Endometrial microvascular endothelial cells (primary cell): ENCODE data around the gene TP53I3. TPM values are rescaled to one million over a fixed set of nuclear protein-coding genes. Genes with fewer than 3 reads are reported as not detected.
"Not testable (repeated sequence)": the region's sequence is repeated elsewhere in the genome, so short reads cannot be mapped to it uniquely, and the experiment has no call there.

ENCODE experiments used
- in situ Hi-C: cut with HindIII; loops from 2 replicates; pipeline ENCODE4 v1.10.0; 2017; ENCODE audit warnings: low sequenced_read_pairs, low pct_unique_long_range_greater_than_20kb; ENCODE audit errors: inconsistent ontology term
- total RNA-seq: library from RNA; depleted of rRNA; stranded (reverse); fragments of >200 nt; gene quantifications from one replicate; pipeline ENCODE4 v1.2.3, GENCODE V29; 2015; ENCODE audit errors: inconsistent ontology term

TP53I3 gene
- total RNA-seq, 1 donor from 2014 or later: 120 TPM

GRCh38 chr2:24072259-24072658 is 12.4 kb downstream of the TP53I3 start:
- in situ Hi-C loops: no loop called here

DNA sequence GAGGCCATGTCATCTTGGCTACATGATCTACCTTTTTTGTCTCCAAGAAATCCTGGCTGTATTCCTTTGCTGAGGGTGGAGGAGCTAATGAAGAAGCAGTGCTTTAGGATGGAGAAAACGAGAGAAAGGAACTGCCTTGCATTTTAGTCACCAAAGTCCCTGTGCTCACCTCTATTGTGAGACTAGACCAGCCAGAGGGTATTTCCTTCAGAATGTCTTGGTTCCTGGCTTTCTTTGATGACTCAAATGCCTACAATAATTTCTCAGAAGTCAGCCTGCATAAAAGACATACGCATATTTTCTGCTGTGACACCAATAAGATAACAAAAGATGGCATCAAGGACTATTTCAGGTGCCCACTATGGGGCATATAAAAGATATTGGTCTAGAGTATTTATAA is 19.3 kb downstream of the TP53I3 start:
- in situ Hi-C loops: no loop called here

GRCh38 chr2:24058564-24059271 is 25.9 kb downstream of the TP53I3 start:
- in situ Hi-C loops: no loop called here

- in situ Hi-C loops: no loop called here
These were observed 28.9 kb downstream of the TP53I3 start for GRCh38 chr2:24055750-24056149.

- in situ Hi-C loops: no loop called here
These were observed 30.1 kb downstream of the TP53I3 start for GRCh38 chr2:24054366-24055010.

- in situ Hi-C loops: no loop called here
These were observed 31.7 kb downstream of the TP53I3 start for GRCh38 chr2:24052951-24053350.

DNA sequence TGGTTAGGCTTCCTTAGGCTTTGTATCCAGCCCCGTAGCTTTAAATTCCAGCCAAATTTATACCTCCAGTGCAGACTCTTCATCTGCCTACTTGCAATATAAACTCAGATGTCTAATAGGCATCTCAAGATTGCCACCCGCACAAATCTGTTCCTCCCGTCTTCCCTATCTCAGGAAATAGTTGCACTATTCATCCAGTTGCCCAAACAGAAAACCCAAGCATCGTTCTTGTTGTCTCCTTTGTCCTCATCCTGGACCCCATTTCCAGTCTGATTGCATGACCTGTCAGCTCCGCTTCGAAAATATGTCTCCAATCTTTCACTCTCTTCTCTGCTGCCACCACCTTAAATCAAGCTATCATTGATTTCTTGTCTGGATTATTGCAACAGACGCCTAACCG is 32.8 kb downstream of the TP53I3 start:
- in situ Hi-C loops: no loop called here

DNA sequence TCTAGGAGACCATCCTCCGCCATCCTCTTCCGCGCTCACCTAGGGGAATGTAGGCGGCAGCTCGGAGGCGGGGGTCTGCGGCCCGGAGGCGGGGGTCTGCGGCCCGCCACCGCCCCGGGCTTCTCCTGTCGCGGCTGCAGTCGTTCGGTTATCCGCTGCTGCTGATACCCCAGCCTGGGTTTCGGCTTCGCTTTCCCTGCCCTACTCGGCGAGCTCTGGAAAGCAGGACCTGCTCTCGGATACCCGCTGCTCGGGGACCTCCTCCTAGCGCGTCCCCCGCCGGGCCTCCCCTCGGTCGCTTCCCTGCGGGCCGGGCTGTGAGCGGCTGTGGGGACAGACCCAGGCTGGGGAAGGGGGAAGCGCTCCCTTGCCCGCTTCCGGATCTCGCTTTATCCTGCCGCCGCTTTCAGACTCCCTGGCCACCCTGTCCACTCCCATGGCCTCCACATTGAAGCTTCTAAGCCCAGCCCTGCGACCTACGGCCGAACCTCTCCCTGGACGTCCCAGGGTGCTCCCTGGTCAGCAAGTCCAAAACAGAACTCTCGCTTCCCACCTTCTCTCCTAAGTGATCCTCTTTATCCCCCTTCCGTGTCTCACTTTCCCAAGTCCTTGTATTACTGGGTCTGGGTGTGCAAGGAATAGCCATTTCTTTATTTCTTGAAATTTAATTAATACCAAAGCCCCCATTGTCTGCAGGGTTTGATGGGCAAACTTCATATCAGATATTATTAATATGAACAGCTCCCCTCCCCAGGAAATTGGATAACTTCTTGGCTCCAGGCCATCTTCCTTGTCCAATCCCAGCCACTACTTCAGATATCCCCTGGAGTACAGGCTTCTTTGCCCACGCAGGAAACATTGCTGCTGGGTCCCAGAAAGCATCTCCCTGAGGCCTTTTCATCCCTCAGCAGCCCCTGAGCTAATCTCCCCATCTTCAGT is 34.3 kb downstream of the TP53I3 start:
- in situ Hi-C loops: no loop called here

GRCh38 chr2:24049485-24050021 is 35.1 kb downstream of the TP53I3 start, which contains the start of gene FKBP1B:
FKBP1B (plus strand) TSS chr2:24049741; CDS start chr2:24049850, 109 bp downstream.
- in situ Hi-C loops: no loop called here

- in situ Hi-C loops: no loop called here
These were observed 35.7 kb downstream of the TP53I3 start for GRCh38 chr2:24048769-24049484.

DNA sequence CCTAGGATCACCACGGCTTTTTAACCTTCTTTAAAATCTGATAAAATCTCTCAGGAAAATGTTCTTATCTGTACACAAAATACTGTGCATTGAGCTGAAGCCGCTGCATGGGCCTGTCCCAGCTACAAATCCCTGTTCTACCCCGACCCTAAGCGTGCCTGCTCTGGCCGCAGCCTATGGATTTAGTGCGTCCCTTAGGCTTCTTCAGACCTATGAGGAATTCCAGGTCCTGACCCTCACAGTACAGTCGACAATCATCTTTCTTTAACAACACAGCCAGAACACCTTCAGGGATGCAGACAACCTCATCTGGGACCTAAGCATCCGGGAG is 37.0 kb downstream of the TP53I3 start:
- in situ Hi-C loops: no loop called here

DNA sequence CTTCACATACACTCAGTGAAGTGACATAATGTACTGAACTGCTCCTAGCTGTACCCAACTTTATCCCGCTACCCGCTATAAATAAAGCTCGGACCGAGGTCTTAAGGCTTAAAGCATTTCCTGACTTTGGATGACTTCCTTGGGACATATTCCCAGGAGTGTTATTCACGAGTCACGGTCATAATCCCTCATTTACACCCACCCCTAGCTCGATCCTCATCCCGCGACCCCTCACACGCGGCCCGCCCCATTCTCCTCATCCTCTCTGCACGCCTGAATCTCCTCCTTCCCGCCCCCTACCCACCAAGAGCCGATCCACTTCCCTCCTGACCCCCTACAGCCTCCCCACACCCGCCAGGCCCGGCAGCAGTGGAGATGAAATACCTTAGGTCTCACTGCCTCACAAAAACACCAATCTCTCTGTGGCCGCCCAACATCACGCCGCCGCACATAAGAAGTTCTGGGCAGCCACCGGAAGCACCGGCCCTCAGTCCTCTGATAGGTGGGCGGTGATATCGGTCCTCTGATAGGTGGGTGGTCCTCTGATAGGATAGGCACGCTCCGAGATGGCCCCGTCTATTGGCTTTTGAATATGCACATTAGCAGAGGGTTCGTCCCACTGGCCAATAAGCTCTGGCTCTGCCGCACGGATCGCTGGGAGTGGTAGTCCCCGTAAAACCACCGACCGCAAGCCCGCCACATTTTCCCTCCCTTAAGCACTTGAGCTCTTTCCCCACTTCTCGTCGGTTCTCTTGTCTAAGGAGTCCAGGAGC is 37.5 kb downstream of the TP53I3 start, which contains the start of gene WDCP:
Gene WDCP, minus strand, starts transcription at position 462 of the 773 bp plus-strand sequence. CDS start 7,897 bp downstream, outside the sequence.
- in situ Hi-C loops: no loop called here

DNA sequence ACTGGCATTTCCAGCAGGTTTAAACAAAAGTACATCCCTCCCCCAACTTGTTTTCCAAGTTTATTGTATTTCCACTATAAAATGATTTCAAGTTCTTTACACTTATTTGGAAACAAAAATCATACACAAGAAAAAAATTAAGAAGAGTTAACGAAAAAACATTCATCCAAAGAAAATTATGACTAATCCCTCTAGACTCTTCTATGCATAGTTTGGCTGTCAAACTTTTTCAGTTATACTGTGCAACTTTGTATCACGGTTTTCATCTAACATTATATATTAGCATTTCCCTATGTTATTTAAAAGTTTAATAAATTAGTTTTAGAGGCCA is 38.1 kb downstream of the TP53I3 start:
- in situ Hi-C loops: no loop called here

DNA sequence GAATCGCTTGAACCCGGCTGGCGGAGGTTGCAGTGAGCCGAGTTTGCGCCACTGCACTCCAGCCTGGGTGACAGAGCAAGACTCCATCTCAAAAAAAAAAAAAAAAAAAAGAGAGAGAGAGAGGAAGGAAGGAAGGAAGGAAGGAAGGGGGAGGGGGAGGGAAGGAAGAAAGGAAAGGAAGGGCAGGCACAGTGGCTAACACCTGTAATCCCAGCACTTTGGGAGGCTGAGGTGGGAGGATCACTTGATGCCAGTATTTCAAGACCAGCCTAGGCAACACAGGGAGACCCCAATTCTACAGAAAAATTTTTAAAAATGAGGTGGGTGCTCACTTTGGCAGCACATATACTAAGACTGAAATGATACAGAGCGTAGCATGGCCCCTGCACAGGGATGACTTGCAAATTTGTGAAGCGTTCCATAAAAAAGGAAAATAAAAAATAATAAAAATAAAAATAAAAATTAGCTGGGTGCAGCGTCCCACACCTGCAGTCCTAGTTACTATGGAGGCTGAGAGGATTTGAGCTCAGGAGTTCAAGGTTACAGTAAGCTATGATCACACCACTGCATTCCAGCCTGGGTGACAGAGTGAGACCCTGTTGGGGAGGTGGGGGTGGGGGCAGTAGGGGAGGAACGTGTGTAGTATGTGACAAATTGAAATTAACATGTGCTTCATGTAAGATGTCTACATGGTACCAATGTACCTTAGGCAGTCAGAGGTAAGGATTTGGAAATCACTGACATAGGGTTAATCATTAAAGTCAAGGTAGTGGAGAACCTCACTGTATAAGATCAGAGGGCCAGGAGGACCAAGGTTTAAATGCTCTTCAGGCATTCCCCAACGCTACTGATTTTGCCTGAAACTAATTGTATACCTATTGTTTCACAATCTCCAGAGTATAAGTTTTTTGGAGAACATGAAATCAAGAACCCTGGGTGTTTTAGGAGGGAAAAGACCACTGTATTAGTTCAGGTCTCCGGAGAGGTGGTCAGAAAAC is 38.8 kb downstream of the TP53I3 start:
- in situ Hi-C loops: no loop called here

DNA sequence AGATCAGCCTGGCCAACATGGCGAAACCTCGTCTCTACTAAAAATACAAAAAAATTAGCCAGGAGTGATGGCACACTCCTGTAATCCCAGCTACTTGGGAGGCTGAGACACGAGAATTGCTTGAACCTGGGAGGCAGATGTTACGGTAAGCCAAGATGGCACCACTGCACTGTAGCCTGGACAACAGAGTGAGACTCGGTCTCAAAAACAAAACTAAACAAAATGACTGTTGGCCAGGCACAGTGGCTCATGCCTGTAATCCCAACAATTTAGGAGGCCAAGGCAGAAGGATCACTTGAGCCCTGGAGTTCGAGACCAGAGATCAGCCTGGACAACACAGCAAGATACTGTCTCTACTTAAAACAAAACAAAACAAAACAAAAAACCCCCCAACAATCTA is 41.5 kb downstream of the TP53I3 start:
- in situ Hi-C loops: not testable (repeated sequence)

- in situ Hi-C loops: no loop called here
These were observed 44.1 kb downstream of the TP53I3 start for GRCh38 chr2:24040511-24040910.
